NB4 (cell line): ENCODE measurements around the gene NME8.

Experiments used
- DNase-seq: peaks from one replicate; pipeline ENCODE4 v3.0.0; 2010; ENCODE audit warnings: low read depth
- H3K4me3 ChIP-seq: one replicate; pipeline ENCODE4 v1.5.1; 2011; ENCODE audit warnings: mild to moderate bottlenecking, low read depth, low read length, moderate library complexity
- MAX ChIP-seq: IDR thresholded peaks from 2 replicates; pipeline ENCODE4 v1.6.1; 2011; ENCODE audit warnings: low read depth, low read length
- MYC ChIP-seq: IDR thresholded peaks from 2 replicates; pipeline ENCODE4 v1.6.1; 2011; ENCODE audit warnings: low read depth, low read length
- POLR2A ChIP-seq: IDR thresholded peaks from 2 replicates; pipeline ENCODE4 v1.6.1; 2011; ENCODE audit warnings: mild to moderate bottlenecking; ENCODE audit not compliant: insufficient read length; ENCODE audit errors: extremely low read depth
- TF ChIP-seq, protein P1 (sequence below): IDR thresholded peaks from one replicate; pipeline ENCODE4 v1.5.1; 2012; ENCODE audit warnings: low read depth, low read length

The NME8 gene

DNA sequence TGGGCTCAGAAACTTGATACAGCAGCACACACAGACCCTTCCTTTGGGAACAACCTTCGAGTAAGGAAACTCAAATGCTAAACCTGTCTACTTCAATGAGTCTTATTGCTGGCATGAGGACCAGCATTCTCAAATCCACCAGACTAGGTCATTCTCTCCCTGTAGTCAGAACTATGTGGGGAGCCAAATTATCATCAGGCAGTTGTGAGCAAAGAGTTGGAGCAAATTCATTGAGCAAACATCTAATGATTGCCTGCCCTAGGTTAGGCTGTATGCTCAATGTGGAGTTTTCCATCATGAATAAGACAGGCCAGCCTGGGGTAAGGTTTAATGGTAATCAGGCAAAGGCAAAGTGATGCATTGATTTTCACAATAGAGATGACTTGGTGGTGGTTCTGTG, 75.6 kb downstream of the NME8 start:
- TF ChIP-seq MAX (no peak), MYC (no peak), POLR2A (no peak)
- TF ChIP-seq, protein P1, sequence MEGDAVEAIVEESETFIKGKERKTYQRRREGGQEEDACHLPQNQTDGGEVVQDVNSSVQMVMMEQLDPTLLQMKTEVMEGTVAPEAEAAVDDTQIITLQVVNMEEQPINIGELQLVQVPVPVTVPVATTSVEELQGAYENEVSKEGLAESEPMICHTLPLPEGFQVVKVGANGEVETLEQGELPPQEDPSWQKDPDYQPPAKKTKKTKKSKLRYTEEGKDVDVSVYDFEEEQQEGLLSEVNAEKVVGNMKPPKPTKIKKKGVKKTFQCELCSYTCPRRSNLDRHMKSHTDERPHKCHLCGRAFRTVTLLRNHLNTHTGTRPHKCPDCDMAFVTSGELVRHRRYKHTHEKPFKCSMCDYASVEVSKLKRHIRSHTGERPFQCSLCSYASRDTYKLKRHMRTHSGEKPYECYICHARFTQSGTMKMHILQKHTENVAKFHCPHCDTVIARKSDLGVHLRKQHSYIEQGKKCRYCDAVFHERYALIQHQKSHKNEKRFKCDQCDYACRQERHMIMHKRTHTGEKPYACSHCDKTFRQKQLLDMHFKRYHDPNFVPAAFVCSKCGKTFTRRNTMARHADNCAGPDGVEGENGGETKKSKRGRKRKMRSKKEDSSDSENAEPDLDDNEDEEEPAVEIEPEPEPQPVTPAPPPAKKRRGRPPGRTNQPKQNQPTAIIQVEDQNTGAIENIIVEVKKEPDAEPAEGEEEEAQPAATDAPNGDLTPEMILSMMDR, result no peak
- no peak overlapping the region for H3K4me3 ChIP-seq
- no peak for DNase-seq

GRCh38 chr7:37924491-37925041, 76.2 kb downstream of the NME8 start:
- H3K4me3 ChIP-seq, result no peak overlapping the region
- DNase-seq, result no peak
- TF ChIP-seq, protein P1, result no peak
- TF ChIP-seq POLR2A (no peak), MYC (no peak), MAX (no peak)

GRCh38 chr7:37925620-37926019, 77.2 kb downstream of the NME8 start:
- no peak for DNase-seq
- H3K4me3 ChIP-seq, result no peak overlapping the region
- TF ChIP-seq POLR2A (no peak), MAX (no peak), MYC (no peak)
- TF ChIP-seq, protein P1, result no peak

GRCh38 chr7:37927773-37928444, 79.5 kb downstream of the NME8 start:
- no peak for TF ChIP-seq MYC
- peak; percentile 49 for DNase-seq
- H3K4me3 ChIP-seq, result no peak overlapping the region

- TF ChIP-seq MAX, result no peak
- TF ChIP-seq, protein P1, result no peak
- TF ChIP-seq MYC, result no peak
- no peak for TF ChIP-seq POLR2A
- no peak overlapping the region for H3K4me3 ChIP-seq
- no peak for DNase-seq
Observed at GRCh38 chr7:37928878-37929277, 80.5 kb downstream of the NME8 start.

GRCh38 chr7:37930226-37930948, 82.0 kb downstream of the NME8 start:
- no peak overlapping the region for H3K4me3 ChIP-seq
- no peak for TF ChIP-seq POLR2A
- TF ChIP-seq MYC, result no peak
- TF ChIP-seq, protein P1, result no peak
- no peak for TF ChIP-seq MAX
- DNase-seq, result no peak
